DMS153 treated with DMSO at 0.1 percent for 48 hours (cell line): ENCODE results near the gene OTOS.

Experiments used
- DNase-seq: peaks from one replicate; lab custom pipeline; 2025; ENCODE audit not compliant: unreplicated experiment; lab: John Stamatoyannopoulos, UW

Gene OTOS

GRCh38 chr2:240137596-240138253, 2.7 kb downstream of the OTOS start:
- DNase-seq: no peak

DNA sequence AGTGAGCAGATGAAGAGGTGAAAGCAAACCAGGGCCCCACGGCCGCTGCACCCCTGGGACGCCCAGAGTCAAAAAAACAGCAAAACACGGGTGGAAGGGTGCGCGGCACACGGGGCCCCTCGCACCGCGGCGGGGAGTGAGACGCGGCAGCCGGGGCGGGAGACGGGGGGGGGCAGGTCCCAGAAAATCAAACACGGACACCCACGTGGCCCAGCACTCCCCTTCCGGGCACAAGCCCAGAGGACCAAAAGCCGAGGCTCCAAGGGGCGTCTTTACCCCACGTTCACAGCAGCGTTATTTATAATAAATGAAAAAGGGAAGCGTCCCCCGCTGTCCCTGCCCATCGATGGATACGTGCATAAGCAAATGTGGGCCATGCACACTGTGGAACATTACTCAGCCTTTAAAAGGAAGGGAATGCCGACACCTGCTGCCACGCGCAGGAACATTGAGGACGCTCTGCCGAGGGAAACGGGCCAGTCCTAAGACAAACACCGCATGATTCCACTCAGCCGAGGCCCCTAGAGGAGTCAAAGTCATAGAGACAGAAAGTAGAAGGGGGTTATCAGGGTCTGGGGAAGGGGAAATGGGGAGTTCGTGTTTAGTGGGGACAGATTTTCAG, 3.7 kb downstream of the OTOS start:
- DNase-seq: no peak

DNA sequence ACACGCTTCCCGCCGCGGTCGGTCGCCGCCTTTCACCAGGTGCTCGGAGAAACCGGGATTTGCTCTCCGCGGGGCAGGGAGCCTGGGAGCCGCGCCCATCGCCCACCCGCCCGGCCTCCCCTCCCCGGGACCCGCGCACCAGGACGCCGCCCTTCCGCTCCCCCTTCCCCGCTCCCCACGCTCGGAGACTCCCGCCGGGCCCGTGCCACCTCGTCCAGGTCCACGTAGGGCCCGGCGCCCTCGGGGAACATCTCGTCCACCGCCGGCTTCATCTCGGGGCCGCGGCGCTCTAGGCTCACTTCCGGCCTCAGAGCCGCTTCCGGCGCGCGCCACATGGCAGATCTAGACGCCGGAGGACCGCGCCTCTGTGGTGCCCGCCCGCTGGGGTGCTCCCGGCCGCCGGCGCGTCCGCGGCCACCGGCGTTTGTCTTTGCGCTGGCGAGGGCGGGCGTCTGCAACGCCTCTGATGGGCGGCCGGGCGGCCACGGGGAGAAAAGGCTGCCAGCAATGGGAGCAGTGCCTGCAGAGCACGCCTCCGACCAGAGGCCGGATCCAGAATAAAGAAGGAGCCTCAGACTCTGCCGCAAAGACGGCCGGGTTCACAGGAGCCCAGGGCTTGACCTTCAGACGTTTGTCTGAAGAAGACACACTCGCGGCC, 4.3 kb downstream of the OTOS start, which contains the start of gene COPS9:
Gene COPS9 (minus strand): TSS at position 293 of the 658 bp plus-strand sequence. CDS start 21 bp downstream, at position 272.
- DNase-seq: peak; percentile 52

DNA sequence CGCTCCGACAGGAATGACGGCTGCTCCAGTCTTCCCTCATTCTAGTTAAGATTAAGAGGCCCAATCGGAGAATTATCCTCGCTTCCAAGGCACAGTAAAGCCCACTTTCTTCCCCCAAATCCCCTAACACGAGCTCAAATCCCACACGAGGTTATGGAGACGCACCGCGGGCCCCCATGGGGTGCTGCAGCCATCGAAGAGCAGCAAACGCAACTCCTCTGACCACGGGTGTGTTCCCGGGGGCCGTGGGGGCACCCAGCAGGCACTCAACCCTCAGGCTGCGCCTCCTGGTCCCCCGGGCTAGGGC, 4.8 kb downstream of the OTOS start:
- no peak for DNase-seq

DNA sequence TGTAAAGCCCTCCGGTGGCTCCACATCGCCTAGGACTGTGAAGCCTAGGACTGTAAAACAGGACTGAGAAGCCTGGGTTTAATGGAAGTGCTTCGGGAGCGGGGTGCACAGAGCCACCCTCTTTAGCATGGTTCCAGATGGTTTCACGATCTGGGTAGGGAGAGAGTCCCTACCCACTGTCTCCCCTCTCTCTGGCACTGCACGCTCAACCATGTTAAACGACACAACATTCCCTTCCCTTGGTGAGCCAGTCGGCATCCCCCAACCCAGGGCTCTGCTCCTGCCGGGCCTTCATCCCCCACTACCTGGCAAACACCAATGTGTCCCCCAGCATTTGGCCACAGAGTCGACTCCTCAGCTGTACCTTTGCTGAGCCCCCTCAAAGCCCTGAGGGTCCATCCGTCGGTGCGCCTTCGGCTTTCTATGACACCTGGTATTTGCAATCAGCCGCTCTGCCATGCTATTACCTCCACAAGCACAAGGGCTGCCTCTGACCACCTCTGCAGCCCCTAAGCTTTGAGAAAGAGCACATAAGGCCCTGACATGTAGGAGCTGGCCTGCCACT, 5.4 kb downstream of the OTOS start:
- DNase-seq: no peak

DNA sequence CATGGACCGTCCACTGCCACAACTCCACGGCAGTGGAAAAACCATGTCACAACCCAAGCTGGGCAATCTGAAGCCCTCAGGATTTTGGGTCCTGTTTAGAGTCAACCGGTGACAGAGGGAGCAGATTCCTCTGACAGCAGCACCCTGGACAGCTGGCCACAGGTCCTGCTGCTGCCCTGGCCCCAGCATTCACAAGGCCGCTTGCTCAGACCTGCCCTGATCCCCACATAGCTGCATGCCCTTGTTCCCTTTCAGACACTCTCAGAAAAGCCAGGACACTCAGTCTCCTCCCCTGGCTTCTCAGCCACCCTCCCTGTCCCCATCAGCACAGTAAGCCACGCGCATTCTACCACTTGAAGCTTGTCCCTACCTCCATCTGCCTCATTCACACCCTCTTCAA, 6.0 kb downstream of the OTOS start:
- DNase-seq: no peak

DNA sequence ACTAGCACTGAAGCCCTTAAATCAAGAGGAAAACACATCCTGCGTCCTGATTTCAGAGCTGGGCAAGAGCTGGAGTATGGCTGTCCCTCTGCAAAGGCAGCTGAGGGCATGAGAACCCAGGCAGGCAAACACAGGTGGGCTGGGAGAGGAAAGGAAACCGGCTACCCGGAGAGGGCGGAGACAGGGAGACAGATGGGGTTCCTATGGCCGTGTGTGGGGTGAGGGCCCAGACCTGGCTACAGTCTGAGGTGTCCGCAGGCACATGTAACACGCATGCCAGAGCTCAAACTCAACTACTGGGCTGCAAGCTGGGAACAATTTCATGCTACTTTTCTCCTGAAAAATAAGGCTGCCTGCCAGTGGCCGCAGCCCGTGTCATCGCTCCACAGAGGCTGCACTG, 7.1 kb downstream of the OTOS start:
- DNase-seq: no peak

- DNase-seq: no peak
Measured at GRCh38 chr2:240132651-240132980, 7.8 kb downstream of the OTOS start.

GRCh38 chr2:240131941-240132650, 8.4 kb downstream of the OTOS start:
- DNase-seq: no peak

DNA sequence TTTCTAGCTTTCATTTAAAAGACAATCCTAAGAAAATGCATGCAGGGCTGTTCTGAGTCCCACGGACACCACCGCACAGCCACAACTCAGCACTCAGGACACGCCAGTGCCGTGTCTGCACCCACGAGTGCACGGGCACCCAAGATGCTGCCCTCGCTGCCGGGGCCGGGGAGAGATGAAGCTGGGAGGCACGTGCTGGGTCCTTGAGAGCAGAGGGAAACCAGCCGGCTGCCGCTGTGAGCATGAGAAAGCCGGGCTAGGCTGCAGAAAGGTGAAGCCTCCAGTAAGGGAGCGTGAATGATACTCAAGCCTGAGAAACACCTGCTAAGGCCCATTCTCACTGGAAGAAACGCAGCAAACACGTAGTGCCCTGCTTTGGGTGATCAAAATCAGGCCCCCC, 9.2 kb downstream of the OTOS start:
- no peak for DNase-seq

- DNase-seq: no peak
Measured at GRCh38 chr2:240130393-240131195, 9.9 kb downstream of the OTOS start.

DNA sequence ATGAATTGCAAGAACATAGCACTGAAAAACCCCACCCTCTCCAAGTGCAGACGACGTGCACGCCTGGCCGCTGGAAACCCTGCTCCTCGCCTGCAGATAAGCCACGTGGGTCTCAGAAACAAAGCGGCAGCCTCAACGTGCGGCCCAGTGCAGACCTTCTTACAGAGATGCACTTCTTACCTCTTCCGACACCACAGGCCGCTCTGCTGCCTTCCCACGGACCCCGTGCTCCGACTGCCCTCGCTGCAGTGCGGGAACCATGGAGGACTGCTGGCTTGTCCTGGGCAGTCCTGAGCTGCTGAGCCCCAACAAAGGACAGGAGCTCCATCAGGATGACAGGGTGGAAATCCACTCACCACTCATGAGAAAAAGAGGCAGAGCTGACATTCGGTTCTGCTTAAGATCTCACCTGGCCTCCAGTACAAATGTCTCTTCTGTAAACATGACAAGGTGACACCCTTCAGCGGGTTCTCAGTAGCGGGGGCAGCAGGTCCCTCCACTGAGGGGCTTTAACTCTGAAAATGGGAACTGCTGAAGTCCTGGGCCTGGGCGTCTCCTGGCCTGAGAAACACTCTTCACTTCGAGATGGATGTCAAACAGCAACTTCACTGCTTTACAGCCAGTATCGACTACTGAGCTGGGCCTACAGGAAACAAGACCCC, 10.6 kb downstream of the OTOS start:
- DNase-seq: no peak

- DNase-seq: no peak
Measured at GRCh38 chr2:240129311-240129710, 11.1 kb downstream of the OTOS start.

GRCh38 chr2:240128608-240129145, 11.8 kb downstream of the OTOS start:
- no peak for DNase-seq

DNA sequence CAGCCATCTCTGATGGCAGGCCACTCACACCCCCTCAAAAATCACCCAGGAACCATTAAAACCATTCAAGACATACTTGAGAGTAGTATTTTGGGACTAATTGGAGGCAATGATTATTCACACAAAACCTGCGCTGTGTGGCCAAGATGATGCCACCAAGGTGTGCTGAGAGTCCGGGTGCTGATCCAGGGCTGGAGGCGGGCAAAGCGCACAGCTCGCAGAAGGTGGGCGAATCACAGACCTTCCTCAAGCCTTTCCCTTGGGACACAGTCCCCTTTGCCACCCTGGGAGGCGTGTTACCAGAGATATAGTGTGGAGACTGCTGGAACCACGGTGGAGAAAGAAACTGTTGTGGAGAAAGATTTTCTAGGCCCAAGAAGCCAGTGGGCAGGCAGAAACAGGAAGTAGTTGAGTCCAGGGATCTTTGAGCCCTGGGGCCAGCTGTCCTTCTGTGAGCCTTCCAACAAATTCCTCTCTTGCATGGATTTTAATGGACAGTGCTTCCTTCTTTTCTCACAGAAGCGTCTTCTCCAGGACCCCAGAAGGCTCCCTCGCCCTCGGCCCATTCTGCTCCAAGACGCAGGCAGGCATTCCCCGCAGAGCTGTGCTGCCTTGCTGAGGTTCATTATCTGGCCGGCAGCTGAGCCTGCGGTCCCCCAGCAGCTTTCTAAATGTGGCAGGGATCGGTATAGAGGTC, 12.4 kb downstream of the OTOS start:
- no peak for DNase-seq

GRCh38 chr2:240127191-240127750, 13.2 kb downstream of the OTOS start:
- DNase-seq: no peak

GRCh38 chr2:240126731-240127130, 13.7 kb downstream of the OTOS start:
- DNase-seq: no peak

- DNase-seq: no peak
Measured at GRCh38 chr2:240125742-240126141, 14.7 kb downstream of the OTOS start.

GRCh38 chr2:240124651-240125030, 15.8 kb downstream of the OTOS start:
- no peak for DNase-seq
